NCI-H2107 treated with DMSO at 0.1 percent for 48 hours (cell line): ENCODE data around the gene TLN1.
A peak's percentile ranks its signal among the peaks of the same experiment; 100 is the strongest.

Experiments used
- DNase-seq: peaks from one replicate; lab custom pipeline; 2025; ENCODE audit not compliant: unreplicated experiment; lab: John Stamatoyannopoulos, UW

TLN1 gene

DNA sequence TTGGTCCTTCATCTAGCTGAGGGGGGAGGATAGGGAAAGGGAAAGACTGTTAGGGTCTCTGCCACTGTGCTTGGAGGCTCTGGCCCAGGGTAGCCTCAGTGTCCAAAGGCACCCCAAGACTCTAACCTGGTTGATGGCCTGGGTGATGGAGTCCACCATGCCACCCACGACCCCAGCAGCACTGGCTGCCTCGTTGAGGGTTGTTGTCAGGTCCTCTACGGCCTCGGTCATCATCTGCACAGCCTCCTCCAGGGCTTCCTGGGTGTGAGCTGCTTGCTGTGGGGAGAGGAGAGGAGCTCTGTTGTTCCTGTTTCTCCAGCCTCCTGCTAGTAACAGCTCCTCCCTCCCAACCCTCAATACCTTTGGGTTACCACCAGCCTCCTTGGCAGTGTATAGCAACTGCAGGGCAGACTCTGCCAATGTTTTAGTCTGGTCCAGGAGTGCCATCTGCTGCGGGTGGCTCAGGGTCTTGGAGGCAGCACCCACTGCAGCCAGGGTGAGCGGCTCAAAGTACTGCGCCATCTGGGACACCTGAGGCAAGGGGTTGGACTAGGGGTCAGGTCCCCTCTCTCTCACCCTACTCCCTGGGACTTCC lies 26.1 kb downstream of the TLN1 start:
- no peak for DNase-seq

DNA sequence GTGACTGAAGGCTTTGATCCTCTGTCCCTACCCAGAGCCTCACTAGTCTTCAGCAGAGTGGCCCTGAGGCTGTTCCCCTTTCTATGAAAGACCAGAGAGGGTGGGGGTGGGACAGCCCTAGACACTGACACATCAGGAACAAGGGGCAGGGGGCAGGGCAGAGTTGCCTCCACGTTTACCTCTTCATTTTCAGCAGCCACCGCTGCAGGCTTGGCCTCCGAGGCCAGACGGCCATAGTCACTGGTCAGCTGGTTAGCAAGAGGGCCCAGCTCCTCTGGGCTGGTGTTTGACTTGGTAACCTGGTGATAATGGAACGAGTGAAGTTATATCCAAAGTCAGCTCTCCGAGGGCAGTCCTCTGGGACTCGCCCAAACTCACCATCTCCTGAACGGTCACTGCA lies 26.6 kb downstream of the TLN1 start:
- no peak for DNase-seq

DNA sequence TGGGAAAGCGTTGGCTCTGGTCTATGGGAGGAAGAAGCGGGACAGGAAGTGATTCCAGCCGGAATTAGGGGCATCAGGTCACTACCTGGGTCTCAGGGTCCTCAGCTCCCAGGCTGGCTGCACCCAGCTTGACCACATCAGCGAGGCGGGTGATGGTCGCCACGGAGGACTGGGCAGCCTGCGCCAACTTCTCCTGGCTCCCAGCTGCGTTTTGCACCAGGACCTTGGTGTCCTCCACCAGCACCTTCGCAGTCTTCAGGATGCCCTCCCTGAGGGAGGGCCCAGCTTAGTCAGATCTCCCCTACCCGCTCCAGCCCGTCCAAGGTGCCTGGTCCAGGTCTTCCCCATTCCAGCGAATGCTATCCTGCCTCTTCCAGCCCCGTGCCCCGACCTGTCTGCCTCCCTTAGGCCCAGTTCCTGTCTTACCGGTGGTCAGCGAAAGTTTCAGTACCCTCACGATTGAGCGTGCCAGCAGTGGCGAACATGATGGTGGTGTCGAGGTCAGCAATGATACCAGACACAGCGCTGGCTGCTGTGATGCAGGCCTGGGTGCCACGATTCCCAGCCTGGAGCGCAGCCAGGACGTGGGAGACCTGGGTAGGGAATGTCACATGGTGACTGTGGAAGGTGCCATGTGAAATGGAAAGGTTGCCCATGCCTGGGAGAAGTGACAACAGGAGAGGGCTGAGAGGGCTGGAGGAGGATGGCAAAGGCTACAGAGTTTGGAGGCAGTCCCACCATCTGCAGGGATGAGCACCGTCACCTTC lies 27.9 kb downstream of the TLN1 start:
- DNase-seq, result no peak

DNA sequence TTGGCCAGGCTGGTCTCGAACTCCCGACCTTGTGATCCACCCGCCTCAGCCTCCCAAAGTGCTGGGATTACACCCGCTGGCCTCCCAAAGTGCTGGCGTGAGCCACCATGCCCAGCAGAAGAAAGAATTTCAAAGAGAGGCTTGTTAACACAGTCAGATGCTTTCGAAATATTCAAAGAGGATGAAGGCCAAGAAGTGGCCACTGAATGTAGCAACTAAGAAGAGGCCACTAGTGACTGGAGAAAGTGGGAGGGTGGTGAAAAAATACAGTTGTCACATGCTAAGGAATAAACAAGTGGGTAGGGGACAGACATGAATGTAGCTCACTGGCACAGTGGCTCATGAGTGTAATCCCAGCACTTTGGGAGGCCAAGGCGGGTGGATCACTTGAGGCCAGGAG lies 29.3 kb downstream of the TLN1 start:
- DNase-seq, result no peak

DNA sequence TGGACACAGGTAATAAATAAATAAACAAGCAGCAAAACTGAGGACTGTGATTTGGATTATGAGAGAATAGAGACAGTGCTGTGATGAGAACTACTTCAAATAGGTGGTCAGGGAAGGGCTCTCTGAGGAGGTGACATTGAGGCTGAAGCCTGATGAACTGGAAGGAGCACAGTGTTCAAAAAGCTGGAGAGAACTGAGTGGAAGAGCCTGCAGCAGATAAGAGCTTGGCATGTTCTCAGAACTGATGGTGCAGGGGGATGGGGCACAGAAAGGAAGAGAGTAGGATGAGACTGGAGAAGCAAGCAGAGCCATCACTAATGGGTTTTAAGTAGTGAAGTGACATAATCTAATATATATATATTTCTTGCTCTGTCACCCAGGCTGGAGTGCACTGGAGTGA lies 31.1 kb downstream of the TLN1 start:
- no peak for DNase-seq

DNA sequence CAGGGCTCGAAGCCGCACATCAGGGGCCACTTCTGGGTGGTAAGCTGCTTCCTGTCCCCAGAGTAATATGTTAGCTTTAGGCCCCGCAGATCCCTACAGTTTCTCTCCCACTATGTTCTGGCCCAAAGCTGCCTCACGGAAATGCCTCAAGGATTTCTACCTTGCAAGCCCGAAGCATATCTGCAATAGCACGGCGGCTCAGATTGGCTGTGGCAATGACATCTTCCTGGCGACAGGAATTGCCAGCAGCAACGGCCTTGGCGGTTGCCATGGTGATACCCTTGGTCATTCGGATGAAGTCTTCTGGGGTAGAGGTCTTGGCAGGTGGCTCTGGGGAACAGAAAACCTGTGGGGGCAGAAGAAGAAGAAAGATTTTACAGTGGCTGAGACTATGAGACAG lies 32.0 kb downstream of the TLN1 start:
- DNase-seq, result no peak

DNA sequence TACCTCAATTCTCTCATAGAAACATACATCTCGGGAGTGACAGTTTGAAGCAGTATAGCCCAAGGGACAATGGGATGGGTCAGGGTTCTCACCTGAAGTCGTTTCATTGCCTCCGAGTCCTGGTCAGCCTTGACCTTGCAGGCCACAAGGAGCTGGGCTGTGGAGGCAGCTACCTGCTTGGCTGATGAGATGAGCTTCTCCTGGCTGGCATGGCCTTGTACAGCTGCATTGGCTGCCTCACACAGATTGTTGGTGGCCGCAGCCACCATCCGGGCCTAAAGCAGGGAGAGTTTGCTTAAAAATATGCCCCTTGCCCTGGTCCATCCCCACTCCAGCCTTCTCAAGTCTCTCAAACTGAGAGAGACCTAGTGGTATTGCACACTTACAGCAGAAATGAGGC lies 33.8 kb downstream of the TLN1 start:
- DNase-seq, result no peak

DNA sequence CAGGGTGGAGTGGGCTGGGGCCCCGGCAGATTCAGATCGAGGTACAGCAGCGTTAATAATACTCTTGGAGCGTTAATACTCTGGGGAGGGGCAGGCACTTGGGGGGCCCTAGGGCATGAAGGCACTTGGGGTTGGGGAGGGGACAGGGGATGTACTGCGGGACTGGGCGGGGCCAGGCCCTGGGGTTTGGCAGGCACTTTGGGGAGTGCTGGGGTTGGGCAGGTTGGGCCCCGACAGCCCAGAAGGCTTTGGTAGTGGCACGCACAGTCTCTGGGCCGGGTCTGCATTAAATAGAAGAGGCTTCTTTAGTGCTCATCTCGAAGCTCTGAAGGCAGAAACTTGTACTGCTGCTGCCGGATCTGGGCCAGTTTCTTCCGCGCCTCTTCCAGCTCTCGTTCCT lies 34.5 kb downstream of the TLN1 start:
- no peak for DNase-seq

DNA sequence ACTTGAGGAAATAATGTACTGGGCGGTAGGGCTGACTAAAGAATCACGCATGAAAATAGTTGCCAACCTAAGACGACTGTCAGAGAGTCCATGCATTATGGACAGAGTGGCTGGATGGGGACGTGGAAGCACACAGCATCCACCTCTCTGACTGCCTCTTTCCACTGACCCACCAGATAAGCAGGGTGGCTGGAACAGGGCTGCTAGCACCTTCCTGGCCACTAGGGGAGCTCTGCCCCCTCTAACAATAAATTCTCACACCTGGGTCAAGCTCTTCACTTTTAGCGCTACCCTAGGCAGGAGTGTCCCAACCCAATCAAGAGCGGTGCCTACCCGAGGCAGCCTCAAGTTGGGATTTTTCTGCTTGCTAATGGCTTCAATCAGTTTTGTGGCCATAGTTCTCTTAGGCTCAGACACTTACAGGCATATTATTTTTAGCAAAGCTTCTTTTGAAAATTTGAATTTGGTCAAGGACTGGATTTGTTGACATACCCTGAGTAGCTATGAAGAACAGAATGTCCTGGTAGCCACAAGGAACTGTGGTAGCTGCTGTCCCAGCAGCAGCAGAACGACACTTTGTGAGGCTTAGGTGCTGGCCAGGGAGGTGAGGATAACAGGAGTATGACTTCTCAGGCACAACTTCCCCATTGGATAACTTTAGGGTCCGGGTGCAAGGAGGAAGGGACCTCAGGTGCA lies 35.3 kb downstream of the TLN1 start:
- peak; percentile 7 for DNase-seq

DNA sequence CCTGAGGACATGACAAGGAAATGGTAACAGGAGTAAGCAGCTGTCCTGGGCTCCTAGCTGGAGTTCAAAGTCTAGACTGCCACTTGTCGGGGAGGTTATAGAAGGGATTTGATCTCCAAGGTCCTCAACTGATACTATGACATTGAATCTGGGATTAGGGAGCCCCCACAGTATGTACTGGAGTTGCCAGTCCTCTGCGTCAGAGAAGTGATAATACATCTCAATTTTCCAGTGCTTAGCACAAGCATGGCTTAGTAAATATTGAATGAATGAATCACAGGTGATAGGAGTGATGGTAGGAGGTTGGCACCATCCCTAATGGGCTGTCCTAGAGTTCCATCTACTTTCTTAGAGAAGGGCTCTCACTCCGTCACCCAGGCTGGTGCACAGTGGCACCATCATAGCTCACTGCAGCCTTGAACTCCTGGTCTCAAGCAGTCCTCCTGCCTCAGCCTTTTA lies 36.0 kb downstream of the TLN1 start:
- DNase-seq, result no peak

DNA sequence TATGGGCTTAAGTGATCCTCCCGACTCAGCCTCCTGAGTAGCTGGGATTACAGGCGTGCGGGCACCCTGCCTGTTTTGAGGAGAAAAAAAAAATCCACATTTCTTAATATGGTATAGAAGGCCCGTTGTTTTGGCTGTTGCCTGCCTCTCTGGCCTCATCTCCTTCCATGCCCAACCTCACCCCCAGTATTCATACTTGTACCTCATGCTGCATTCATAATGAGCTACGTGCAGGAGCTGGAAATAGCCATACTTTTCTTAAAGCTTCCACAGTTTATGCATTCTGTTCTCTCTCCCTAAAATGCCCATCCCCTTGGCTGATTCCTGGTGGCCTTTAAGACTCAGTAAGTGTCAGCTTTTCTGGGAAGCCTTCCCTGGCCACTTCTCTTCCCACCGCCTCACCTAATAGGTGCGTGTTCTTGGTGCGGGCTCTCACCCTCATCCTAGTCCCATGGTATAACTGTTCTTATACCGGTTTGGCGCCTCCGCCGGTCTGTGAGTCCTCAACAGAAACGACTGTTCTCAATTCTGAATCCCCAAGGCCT lies 40.2 kb downstream of the TLN1 start:
- DNase-seq, result no peak

DNA sequence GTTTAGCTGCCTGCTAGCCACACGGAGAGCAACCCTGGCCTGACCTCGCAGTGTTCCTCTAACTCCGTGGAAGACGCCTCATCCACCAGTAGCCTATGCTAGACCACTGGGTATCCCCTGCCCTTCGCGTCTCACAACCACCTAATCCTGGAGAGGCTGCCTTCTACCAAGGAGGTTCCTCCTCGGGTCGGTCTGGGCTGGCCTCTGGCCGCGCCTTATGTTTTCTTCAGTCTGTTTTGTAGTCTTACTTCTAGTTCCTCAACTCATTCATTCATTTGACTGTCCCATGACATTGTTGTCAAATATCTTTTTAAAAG lies 40.7 kb downstream of the TLN1 start:
- DNase-seq, result no peak

DNA sequence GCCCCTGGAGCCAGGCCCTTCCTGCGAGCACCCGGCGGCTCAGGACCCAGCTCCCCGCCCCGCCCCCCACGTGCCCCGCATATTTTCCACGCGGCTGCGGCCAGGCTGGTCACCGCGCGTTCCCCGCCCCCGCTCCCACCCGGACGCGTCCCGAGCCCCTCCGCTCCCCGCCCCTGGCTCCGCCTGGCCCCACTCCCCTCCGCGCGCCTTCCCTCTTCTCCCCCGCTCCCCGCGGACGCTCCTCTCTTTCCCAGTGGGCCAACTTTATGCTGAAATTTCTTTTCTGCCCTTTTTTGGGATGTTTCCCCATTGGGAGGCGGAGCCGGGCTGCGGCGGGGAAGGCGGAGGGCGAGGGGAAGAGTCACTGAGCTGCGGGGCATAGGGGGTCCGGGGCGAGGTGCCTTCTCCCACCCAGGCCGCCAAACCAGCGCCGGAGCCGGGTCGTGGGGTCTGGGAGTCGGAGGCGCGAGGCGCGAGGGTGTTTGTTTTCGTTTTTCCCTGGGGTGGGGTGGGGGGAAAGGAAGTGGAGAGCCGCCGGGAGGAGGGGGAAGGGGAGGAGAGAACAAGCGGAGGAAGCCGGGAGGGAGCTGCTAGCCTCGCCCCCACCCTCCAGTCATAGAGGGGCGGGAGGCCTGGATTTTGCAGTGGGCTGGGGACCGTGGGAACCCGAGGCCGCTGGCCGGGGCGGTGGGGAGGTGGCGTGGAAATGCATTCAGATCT lies 41.2 kb downstream of the TLN1 start:
- peak; percentile 8 for DNase-seq

DNA sequence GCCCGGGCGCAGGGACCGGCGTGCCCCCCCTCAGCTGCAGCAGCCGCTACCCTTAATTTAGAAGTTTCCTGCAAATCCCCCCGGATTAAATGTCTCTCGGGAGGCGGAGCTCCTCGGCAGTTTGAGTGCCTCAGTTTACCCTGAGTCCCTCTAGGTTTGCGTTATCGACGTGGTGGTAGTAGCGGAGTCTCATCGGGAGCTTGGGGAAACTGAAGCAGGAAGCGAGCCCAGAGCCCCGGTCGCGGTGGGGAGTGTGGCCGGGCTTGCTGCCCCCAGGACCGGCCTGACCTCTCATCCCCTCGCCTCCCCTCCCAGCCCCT lies 41.7 kb downstream of the TLN1 start:
- DNase-seq, result no peak

DNA sequence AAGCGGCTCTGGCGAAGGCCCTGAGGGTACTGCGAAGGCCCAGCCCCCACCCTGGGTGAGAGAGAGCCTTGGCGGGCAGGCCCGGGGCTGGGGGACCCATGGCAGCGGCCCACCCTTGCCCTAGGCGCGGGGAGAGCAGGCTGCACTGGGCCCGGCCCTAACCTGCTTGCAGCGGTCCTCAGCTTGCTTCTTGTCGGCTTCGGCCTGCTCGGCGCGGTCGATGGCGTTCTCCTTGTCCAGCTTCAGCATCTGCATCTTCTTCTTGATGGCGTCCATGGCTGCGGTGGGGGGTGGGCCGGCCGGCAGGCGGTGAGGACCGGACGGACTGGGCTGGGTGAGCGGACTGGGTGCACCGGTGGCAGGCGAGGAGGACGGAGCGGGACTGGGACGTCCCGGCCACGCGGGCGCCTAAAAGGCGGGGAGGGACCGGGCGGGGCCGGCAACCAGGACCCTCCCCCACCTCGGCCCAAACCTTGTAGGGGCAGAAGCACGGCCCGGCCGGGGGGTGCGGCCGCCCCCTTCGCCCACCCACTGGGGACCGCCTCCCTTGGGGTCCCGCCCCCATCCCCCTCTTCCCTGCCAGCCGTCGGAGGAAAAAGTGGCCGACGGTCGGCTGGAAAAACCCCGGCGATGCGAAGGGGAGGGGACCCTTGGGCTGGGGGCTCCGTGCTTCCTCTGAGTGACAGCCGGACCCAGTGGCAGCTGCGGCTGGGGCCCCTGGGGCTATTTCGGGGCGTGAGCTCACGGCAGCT lies 42.3 kb downstream of the TLN1 start, which contains the start of gene TPM2:
TPM2 (minus strand) TSS at position 384 of the 752 bp plus-strand sequence; CDS start at position 276, 108 bp downstream.
- no peak for DNase-seq

DNA sequence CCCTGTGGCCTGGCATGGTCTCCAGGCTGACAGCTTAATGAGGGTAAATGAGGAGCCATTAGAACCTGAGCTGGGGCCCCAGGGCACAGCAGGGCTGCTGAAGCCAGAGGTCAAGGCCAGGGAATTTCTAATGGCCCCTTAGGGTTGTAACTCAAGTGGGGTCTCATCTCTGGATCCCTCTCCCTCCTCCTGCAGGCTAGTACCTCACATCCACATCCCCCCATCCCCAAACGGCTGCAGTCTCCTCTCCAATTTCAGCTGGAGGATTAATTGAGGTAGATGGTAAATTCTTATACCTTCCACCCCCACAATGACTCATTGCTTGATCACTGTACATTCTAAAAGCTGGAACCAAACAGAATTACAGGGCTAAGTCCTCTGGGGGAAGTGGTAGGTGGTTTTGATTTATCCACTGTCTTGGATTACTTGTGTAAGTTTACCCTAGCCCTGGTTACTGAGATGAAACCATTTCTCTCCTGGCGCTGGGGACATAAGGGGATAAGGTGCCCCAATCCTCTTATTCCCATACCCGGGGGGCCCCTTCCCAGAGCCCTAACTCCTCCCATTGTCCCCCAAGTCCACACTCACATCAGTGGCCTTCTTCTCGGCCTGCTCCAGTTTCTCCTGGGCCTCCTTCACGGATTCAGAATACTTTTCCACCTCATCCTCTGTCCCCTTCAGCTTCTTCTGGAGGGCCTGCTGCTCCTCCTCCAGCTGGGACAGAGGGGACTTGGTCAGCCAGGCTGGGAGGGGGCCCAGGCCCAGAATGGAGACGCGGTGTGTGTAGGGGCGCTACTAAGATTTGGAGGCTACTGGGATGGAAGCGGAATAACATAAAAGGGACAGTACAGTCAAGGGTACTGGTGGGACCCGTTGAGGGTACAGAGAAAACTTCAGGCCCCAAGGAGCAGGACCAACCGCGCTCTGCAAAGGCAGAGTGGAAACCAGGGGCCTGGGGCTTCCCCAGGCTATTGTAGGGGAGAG lies 43.1 kb downstream of the TLN1 start:
- DNase-seq, result no peak

DNA sequence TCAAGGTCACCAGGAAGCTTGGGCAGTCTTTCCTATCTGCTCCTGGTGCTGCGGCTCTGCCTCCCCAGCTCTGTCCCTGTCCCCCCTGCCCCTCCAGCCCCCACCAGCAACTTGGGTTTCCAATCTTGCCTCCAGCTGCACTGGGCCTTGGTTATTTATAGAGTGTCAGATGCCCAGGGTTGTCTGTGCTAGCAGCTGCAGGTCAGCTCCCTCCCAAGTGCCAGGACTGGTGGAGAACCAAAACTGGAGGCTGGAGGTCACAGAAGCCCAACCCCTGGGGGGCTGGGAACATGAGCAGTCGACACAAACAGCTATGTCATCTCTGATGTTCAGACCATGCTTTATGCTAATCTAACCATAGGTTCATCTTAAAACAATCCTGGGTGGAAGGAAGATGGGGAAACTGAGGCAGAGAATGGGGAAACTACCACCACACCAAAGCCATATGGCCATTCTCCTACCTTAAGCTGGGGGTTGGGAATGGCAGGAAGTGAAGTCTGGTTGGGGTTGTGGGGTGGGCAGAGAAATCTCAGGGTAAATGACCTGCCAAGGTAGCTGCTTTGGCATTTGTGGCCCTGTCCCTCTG lies 43.9 kb downstream of the TLN1 start:
- no peak for DNase-seq

DNA sequence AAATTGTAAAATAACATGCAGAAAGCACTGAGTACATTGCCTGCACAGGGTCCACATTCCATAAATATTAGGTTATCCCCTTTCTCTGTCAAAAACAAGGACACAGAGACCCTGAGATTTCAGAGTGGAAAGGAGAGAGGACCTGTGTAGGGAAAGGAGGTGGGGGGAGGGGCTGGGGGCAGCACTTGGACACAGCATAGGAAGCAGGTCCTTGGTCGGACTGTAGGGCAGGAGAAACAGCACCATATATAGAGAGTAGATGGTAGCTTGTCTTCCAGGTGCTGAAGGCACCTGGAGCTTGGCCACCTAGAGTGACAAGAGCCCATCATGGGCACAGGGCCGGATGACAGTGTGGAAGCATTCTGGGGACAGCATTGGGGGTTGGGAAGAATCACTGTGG lies 44.7 kb downstream of the TLN1 start:
- DNase-seq, result no peak
